Activated gamma-delta T cell treated with anti-CD3 and anti-CD28 coated beads, Interleukin-2, amount 50 U/mL, for 16 hours (primary cell): ENCODE results near the gene RPS6KA1.
"Not testable (repeated sequence)": the region's sequence is repeated elsewhere in the genome, so short reads cannot be mapped to it uniquely, and the experiment has no call there.

Source experiments
- DNase-seq: peaks from one replicate; pipeline ENCODE4 v3.0.0-alpha.2; 2020; ENCODE audit warnings: low read depth

The RPS6KA1 gene

DNA sequence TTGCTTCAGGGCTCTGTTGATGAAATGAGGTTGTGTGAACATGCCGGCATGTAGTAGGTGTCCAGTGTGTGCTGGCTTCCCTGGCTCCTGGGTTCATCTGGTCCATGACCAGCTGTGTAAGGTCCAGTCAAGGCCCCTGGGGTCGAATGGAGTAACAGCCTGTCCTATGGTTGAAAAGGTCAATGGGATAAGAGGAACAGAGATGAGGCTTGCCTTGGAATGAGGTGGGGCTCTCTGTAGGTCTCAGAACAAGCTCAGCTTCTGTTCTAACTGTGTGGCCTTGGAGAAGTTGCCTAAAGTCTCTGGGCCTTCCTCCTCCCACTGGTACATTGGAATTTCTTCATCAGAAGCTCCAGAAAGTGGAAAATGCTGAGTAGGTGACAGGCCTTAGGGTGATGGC is 26.6 kb downstream of the RPS6KA1 start:
- DNase-seq = no peak

- DNase-seq = no peak
Measured at GRCh38 chr1:26557008-26557407, 27.4 kb downstream of the RPS6KA1 start.

DNA sequence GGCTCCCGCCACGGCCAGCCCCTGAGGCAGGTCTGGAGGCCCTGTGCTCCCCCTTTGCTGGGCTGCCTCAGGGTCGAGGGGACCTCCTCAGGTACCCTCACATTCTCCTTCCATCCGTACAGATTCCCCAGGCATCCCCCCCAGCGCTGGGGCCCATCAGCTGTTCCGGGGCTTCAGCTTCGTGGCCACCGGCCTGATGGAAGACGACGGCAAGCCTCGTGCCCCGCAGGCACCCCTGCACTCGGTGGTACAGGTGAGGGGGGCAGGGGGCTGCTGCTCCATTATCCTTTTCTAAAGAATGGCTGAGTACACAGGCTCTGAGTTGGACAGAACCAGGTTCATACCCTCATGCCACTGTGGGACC is 29.1 kb downstream of the RPS6KA1 start:
- DNase-seq = no peak

DNA sequence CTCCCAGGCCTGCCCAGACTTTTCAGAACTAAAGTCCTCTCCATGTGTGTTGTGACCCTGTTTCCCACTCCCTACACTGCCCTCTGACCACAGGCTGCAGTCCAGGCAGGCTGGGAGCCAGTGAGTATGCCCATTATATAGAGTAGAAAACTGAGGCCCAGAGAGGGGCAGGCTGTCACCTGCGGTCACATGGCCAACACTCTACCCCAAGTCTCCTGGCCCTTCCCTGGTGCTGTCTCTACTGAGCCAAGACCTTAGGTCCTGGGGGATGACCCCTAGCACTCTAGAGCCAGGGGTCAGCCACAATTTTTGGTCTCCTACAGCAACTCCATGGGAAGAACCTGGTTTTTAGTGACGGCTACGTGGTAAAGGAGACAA is 30.8 kb downstream of the RPS6KA1 start:
- DNase-seq = no peak

GRCh38 chr1:26570287-26570686 is 40.7 kb downstream of the RPS6KA1 start:
- no peak for DNase-seq

GRCh38 chr1:26571381-26571780 is 41.8 kb downstream of the RPS6KA1 start:
- no peak for DNase-seq

DNA sequence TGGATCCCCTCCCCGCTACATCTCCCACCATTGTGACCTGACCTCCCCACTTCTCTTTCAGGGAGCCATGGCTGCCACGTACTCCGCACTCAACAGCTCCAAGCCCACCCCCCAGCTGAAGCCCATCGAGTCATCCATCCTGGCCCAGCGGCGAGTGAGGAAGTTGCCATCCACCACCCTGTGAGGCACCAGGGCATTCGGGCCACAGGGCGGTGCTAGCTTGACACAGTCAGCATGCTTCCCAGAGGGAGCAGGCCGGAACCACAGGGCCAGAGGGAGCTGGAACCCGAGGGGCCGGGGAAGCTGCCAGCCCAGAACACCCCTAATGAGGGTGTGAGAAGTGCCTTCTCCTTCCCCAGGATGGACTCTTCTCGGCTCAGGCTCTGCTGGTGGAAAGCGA is 44.5 kb downstream of the RPS6KA1 start:
- DNase-seq = no peak

GRCh38 chr1:26574719-26575251 is 45.2 kb downstream of the RPS6KA1 start:
- DNase-seq = no peak

GRCh38 chr1:26575348-26575747 is 45.8 kb downstream of the RPS6KA1 start:
- DNase-seq = no peak

DNA sequence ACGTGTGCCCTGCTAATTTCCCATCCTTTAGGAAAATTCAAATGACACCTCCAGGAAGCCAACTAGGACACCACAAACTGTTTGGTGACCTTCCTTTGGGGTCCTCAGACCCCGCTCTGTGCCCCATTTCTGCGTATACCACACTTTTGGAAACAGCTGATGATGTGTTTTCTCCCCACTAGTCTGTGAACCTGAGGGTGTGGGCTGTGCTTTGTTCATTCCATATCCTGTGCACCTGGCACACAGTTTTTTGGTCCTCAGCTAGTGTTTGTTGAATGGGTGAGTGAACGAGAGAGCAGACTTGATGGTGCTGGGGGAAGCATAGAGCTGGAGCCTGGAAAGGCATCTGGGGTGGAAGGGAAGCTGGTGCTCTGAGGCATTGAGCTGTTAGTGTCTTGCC is 48.6 kb downstream of the RPS6KA1 start:
- DNase-seq = no peak

GRCh38 chr1:26579681-26580111 is 50.1 kb downstream of the RPS6KA1 start:
- no peak for DNase-seq

GRCh38 chr1:26580116-26580515 is 50.6 kb downstream of the RPS6KA1 start:
- DNase-seq = no peak

DNA sequence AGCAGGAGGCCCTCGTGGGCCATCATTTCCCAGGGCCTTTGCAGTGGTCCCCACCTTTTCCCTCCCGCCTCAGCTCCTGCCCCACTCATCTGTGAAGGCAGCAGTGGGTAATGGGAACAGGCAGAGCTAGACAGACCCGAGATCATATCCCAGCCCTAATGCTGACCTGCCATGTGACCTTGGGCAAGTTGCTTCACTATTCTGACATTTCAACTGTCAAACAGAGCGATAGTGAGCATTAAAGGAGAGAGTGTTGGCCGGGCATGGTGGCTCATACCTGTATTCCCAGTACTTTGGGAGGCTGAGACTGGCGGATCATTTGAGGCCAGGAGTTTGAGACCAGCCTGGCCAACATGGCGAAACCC is 51.7 kb downstream of the RPS6KA1 start:
- DNase-seq = no peak

DNA sequence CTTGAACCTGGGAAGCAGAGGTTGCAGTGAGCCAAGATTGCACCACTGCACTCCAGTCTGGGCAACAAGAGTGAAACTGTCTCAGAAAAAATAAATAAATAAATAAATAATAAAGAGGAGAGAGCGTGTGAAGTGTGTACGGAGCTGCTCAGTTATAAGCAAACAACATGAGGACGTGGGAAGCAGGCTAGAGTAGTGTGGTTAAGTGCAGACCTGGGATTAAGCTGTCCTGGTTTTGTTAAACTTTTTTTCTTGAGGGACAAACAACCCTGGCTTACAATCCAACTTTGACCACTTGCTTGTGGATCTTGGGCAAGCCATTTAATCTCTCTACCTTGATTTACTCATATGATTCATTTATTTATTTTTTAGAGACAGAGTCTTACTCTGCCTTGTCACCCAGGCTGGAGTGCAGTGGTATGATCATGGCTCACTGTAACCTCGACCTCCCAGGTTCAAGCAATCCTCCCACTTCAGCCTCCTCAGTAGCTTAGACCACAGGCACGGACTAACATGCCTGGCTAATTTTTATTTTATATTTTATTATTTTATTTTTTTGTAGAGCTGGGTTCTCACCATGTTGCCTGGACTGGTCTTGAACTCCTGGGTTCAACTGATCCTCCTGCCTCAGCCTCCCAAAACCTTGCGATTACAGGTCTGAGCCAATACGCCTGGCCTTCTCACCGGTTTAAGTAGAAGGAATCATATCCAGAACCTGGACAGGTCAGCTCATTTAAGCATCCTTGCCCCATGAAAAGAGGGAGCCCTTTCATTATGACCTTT is 52.7 kb downstream of the RPS6KA1 start:
- no peak for DNase-seq

- peak; percentile 37 for DNase-seq
Measured at GRCh38 chr1:26582836-26583460, 53.4 kb downstream of the RPS6KA1 start.

- DNase-seq = no peak
Measured at GRCh38 chr1:26583646-26584485, 54.3 kb downstream of the RPS6KA1 start.

DNA sequence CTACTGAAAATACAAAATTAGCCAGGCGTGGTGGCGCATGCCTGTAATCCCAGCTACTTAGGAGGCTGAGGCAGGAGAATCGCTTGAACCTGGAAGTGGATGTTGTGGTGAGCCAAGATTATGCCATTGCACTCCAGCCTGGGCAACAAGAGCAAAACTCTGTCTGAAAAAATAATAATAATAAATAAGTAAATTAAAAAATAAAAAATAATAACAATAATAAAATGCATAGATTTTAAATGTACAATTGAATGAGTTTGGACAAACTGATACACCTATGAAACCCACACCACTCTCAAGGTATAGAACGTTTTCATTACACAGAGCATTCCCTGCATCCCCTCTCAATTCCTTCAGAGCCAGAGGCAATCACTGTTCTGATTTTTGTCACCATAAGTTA is 55.0 kb downstream of the RPS6KA1 start:
- not testable (repeated sequence) for DNase-seq

GRCh38 chr1:26585471-26585870 is 55.9 kb downstream of the RPS6KA1 start:
- DNase-seq = no peak

DNA sequence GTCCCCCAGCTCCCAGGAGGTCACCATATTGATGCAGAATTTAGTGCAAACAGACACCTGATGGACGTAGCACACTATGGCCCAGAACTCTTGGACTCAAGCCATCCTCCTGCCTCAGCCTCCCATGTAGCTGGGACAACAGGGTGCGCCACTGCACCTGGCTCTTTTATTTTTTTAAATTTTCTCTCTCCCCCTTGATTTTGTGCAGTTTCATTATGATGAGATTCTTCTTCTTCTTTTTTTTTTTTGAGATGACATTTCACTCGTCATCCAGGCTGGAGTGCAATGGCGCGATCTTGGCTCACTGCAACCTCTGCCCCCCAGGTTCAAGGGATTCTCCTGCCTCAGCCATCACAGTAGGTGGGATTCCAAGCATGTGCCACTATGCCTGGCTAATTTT is 63.8 kb downstream of the RPS6KA1 start:
- DNase-seq = no peak

- DNase-seq = not testable (repeated sequence)
Measured at GRCh38 chr1:26594593-26594992, 65.0 kb downstream of the RPS6KA1 start.

- no peak for DNase-seq
Measured at GRCh38 chr1:26597629-26598039, 68.1 kb downstream of the RPS6KA1 start.

GRCh38 chr1:26598890-26599289 is 69.3 kb downstream of the RPS6KA1 start:
- no peak for DNase-seq
